GM19468 (cell line): ENCODE data around the gene EPM2A.
"Not testable (repeated sequence)": the region's sequence is repeated elsewhere in the genome, so short reads cannot be mapped to it uniquely, and the experiment has no call there.

Source experiments
- ATAC-seq: cut with Tn5 transposase; IDR thresholded peaks from one replicate; pipeline ENCODE4 v1.9.1; 2021; ENCODE audit warnings: mild to moderate bottlenecking, moderate library complexity, moderate number of reproducible peaks; ENCODE audit not compliant: unreplicated experiment; ENCODE audit errors: extremely low read depth

Gene EPM2A

DNA sequence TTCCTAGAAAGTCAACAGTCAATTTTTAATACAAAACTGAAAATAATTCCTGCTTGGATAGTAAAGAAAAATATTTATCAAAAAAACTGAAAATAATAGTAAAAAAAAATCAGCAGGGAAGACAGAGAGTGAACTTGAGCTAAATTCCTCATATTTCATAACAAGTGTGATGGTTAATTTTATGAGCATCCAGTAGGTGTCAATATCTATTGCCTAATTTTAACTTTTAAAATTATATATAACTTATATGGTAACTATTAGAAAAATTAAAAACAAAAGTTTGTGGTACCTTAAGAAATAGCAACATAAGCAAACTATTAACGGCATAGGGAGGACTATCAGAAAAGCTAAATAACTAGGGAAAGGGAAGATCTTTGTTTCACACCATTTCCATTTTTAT lies 2.1 kb downstream of the EPM2A start:
- no peak for ATAC-seq

DNA sequence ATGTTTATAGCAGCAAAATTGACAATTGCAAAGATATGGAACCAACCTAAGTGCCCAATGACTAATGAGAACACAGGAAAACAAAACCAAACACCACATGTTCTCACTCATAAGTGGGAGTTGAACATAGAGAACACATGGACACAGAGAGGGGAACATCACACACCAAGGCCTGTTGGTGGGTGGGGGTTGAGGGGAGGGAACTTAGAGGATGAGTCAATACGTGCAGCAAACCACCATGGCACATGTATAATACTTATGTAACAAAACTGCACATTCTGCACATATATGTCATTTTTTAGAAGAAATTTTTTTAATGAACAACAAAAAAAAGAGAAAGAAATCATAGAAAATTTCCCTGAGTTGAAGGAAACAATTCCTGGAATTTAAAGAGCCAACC lies 3.9 kb downstream of the EPM2A start:
- ATAC-seq, result no peak

DNA sequence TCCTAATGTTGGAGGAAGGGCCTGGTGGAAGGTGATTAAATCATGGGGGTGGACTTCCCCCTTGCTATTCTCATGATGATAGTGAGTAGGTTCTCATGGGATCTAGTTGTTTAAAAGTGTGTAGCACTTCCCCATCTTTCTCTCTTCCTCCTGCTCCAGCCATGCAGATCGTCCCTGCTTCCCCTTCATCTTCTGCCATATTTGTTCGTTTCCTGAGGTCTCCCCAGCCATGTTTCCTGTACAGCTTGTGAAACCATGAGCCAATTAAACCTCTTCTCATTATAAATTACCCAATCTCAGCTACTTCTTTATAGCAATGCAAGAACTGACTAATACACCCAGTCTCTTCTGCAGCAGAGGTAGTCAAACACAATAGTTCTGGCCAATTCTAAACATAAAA lies 5.4 kb downstream of the EPM2A start:
- no peak for ATAC-seq

GRCh38 chr6:145728444-145729385 lies 6.6 kb downstream of the EPM2A start:
- ATAC-seq, result no peak

- ATAC-seq, result no peak
Measured at GRCh38 chr6:145727817-145728388, 7.4 kb downstream of the EPM2A start.

DNA sequence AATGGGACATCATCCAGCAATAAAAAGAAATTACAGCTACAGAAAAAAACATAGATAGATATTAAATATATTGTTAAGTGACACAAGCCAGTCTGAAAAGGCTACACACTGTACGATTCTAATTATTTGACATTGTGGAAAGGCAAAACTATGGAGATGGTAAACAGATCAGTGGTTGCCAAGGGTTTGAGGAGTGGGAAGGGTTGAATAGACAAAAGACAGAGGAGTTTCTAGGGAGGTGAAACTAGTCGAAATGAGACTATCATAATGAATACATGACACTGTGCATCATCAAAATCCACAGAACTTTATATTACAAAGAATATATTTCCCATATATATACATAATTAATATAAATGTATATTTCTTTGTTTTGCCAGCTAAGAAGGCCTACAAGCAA lies 9.8 kb downstream of the EPM2A start:
- ATAC-seq, result no peak

DNA sequence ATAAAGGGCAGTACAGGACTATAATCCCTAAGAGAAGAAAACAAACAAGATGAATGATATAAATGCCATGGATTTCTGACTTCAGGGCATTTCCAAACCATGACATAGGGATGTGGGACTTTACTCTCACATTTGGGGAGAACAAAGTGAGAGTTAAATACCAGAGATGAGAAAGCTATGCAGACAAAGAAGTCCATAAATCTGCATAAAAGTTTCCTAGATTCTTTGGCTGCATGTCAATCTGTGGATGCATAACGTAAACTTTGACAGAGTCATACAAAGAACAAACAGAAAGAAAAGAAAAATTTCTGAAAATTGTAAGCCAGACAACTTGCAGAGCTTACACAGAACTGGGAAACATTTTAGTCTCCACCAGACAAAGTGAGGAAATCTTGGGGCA lies 11.7 kb downstream of the EPM2A start:
- ATAC-seq, result no peak

- ATAC-seq, result no peak
Measured at GRCh38 chr6:145722190-145722589, 13.1 kb downstream of the EPM2A start.

DNA sequence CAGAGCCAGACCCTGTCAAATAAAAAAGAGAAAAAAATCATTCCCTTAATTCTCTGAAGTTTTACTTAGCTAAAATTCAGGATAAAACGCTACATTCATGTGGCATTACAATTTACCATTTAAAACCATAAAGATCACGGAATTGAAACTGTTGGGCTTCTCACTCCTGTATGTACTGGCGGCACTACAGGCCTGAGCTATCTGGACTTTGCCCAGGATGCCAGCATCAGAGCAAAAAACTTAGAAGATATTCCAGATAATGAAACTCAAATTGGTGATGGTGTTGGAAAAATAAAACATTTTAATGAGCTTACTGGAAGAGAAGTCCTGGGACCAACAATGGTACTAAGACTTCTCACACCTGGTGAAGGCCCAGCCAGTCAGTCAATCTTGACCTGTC lies 14.2 kb downstream of the EPM2A start:
- no peak for ATAC-seq

DNA sequence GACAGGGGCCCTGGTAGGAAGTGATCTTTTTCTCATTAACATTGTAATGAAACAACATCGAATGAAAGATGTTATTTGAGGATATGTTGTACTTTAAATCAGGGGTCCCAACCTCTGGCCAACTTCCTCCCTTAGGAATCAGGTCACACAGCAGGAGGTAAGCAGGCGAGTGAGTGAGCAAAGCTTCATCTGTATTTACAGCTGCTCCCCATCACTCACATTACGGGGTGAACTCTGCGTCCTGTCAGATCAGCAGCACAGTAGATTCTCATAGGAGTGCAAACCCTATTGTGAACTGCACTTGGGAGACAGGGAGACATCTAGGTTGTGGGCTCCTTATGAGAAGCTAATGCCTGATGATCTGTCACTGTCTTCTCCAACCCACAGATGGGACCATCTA lies 19.9 kb downstream of the EPM2A start:
- ATAC-seq, result no peak

GRCh38 chr6:145714731-145715130 lies 20.6 kb downstream of the EPM2A start:
- no peak for ATAC-seq

DNA sequence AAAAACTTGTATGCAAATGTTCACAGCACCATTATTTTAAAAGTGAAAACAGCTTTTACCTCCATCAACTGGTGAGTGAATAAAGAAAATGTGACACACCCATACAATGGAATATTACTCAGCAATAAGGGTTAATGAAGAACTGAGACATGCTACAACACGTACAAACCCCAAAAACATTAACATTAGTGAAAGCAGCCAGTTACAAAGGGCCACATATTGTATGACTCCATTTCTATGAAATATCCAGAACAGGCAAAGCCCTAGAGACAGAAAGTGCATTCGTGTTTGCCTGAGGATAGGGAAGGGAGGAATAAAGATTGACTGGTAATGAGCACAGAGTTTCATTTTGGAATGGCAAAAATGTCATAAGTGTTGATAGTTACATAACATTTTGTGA lies 21.5 kb downstream of the EPM2A start:
- no peak for ATAC-seq

- no peak for ATAC-seq
Measured at GRCh38 chr6:145711372-145711771, 23.9 kb downstream of the EPM2A start.

GRCh38 chr6:145707397-145707796 lies 27.9 kb downstream of the EPM2A start:
- no peak for ATAC-seq

GRCh38 chr6:145705561-145705960 lies 29.8 kb downstream of the EPM2A start:
- no peak for ATAC-seq

DNA sequence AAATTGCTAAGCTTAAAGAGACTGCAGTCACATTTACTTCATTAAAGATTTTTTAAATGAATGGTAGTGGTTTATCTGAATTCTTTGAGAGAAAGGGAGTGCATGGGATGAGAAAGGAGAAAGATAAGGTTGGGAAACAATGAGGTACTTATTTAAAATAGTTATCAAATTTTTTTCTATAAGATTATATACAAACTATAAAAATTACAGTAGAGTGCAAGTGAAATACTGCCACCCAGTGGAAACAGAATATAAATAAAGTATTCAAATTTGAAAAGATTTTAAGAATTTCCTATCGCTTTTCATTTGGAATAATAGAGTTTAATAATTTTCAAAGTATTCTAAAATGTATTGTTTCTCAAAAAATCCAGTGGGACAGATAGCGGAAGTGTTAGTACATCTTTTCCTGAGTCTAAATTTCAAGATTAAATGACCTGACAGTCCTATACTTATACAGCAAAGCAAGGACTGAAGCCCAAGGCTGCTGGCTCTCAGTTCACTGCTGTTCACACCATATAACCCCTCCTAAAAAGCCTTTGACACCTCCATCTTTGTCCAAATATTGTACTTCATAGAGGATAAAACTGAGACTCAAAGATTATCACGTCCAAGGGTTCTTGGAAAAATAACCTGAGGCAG lies 31.1 kb downstream of the EPM2A start:
- no peak for ATAC-seq

- no peak for ATAC-seq
Measured at GRCh38 chr6:145699462-145699861, 35.9 kb downstream of the EPM2A start.

DNA sequence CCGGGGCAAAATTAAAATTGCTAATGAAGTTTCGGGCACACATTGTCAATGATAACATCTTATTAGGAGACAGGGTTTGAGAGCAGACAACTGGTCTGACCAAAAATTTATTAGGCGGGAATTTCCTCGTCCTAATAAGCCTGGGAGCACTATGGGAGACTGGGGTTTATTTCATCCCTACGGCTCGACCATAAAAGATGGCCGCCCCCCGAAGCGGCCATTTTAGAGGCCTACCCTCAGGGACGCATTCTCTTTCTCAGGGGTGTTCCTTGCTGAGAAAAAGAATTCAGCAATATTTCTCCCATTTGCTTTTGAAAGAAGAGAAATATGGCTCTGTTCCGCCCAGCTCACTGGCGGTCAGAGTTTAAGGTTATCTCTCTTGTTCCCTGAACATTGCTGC lies 37.9 kb downstream of the EPM2A start:
- not testable (repeated sequence) for ATAC-seq

- ATAC-seq, result no peak
Measured at GRCh38 chr6:145694083-145694737, 41.1 kb downstream of the EPM2A start.

GRCh38 chr6:145690969-145691368 lies 44.4 kb downstream of the EPM2A start:
- ATAC-seq, result no peak

DNA sequence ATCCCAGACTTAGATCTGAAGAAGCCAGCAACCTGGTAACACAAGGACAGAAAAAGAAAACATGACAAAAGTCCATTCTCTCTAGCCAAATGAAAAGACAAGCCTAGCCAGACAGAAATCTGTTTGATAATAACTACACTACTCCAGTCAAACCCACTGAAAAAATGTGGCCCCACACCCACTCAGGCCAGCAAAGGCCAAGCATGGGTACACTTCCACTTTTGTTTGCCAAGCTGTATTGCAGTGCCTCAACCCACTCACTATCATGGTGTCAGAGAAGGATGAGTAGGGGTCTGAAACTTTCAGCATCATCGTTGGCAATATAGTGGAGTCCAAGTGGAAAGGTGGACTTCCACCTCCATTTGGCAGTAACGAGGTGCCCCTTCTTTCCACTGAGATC lies 45.8 kb downstream of the EPM2A start:
- no peak for ATAC-seq
